ENCODE data around the gene APOA4. TPM values are rescaled to one million over a fixed set of nuclear protein-coding genes. Genes with fewer than 3 reads are reported as not detected.
A peak's percentile ranks its signal among the peaks of the same experiment; 100 is the strongest.

Gene APOA4
- total and polyA plus RNA-seq, 9 of the 15 experiments (the other 6 are each of a cell fraction or from before 2014, with no cell fraction given) = 0.07 TPM; not detected in 8

DNA sequence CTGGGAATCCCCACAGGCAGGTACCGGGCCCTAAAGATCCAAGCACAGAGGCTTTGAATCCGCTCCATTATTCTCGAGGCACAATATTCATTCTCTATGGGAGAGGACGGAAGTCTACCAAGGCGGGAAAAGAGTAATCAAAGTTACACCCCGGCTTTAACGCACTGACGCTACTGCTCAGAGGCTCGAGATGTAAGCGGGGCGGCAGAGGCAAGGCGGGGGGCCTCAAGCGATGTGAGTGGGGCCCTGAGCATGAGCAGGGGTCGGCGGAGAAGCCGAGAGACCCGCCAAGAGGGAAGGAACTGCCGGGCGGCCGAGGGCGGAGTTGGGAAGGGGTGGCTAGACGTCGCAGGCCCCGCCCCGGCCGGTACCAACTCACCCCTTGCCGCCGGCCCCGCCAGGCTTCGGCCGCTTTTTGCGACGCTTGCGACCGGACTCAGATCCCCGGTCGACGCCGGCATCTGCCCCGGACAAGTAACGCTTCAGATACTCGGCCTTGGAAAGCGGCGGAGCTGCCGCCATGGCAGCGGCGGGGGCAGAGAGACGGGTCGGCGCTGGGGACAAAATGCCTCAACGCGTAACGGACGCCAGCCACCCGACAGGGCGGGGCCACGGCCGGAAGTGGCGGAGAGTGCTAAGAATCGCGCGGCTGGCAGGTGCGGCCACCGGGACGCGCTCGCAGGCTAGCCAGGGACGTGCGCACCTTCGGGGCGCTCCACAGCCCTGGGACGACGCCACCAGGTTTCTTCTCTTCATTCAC is 50.5 kb downstream of the APOA4 start, which contains the start of gene BUD13 (continued):
- TF ChIP-seq ZBTB11 (CRISPR knock-in tag; IDR thresholded peaks at IDR 0.05) (peak in 1 of 3 experiments; percentile 73; a peak in 2 of 6 replicates), BDP1 (IDR thresholded peaks at IDR 0.05; ENCODE audit: insufficient read depth, insufficient read length) (no peak), U2AF1 (optimal IDR thresholded peaks at IDR 0.05; ENCODE audit: low read depth, low read length) (peak; percentile 52), ZNF830 (CRISPR knock-in tag; IDR thresholded peaks at IDR 0.05) (no peak), SMAD4 (CRISPR knock-in tag; conservative IDR thresholded peaks at IDR 0.05) (peak; percentile 78), SRSF3 (IDR thresholded peaks at IDR 0.05; ENCODE audit: insufficient read depth, low read length) (no peak), HDAC1 (IDR thresholded peaks at IDR 0.05) (peak in 1 of 2 experiments; percentile 66; a peak in 1 of 4 replicates), EP300 (IDR thresholded peaks at IDR 0.05; ENCODE audit: low read length) (peak; percentile 43; the same call in 1 of the 2 replicates), ZKSCAN3 (CRISPR knock-in tag; IDR thresholded peaks at IDR 0.05) (no peak), NR2C1 (IDR thresholded peaks at IDR 0.05) (no peak), NR2C1 (tag; IDR thresholded peaks at IDR 0.05) (peak; percentile 53; the same call in 1 of the 2 replicates), ZNF695 (CRISPR knock-in tag; IDR thresholded peaks at IDR 0.05) (no peak), TEAD1 (CRISPR knock-in tag; IDR thresholded peaks at IDR 0.05) (no peak), ZNF785 (CRISPR knock-in tag; IDR thresholded peaks at IDR 0.05) (no peak)
- TF ChIP-seq, protein P1, sequence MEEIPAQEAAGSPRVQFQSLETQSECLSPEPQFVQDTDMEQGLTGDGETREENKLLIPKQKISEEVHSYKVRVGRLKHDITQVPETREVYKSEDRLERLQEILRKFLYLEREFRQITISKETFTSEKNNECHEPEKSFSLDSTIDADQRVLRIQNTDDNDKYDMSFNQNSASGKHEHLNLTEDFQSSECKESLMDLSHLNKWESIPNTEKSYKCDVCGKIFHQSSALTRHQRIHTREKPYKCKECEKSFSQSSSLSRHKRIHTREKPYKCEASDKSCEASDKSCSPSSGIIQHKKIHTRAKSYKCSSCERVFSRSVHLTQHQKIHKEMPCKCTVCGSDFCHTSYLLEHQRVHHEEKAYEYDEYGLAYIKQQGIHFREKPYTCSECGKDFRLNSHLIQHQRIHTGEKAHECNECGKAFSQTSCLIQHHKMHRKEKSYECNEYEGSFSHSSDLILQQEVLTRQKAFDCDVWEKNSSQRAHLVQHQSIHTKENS (CRISPR knock-in tag; IDR thresholded peaks at IDR 0.05) = no peak
- TF ChIP-seq, protein P2, sequence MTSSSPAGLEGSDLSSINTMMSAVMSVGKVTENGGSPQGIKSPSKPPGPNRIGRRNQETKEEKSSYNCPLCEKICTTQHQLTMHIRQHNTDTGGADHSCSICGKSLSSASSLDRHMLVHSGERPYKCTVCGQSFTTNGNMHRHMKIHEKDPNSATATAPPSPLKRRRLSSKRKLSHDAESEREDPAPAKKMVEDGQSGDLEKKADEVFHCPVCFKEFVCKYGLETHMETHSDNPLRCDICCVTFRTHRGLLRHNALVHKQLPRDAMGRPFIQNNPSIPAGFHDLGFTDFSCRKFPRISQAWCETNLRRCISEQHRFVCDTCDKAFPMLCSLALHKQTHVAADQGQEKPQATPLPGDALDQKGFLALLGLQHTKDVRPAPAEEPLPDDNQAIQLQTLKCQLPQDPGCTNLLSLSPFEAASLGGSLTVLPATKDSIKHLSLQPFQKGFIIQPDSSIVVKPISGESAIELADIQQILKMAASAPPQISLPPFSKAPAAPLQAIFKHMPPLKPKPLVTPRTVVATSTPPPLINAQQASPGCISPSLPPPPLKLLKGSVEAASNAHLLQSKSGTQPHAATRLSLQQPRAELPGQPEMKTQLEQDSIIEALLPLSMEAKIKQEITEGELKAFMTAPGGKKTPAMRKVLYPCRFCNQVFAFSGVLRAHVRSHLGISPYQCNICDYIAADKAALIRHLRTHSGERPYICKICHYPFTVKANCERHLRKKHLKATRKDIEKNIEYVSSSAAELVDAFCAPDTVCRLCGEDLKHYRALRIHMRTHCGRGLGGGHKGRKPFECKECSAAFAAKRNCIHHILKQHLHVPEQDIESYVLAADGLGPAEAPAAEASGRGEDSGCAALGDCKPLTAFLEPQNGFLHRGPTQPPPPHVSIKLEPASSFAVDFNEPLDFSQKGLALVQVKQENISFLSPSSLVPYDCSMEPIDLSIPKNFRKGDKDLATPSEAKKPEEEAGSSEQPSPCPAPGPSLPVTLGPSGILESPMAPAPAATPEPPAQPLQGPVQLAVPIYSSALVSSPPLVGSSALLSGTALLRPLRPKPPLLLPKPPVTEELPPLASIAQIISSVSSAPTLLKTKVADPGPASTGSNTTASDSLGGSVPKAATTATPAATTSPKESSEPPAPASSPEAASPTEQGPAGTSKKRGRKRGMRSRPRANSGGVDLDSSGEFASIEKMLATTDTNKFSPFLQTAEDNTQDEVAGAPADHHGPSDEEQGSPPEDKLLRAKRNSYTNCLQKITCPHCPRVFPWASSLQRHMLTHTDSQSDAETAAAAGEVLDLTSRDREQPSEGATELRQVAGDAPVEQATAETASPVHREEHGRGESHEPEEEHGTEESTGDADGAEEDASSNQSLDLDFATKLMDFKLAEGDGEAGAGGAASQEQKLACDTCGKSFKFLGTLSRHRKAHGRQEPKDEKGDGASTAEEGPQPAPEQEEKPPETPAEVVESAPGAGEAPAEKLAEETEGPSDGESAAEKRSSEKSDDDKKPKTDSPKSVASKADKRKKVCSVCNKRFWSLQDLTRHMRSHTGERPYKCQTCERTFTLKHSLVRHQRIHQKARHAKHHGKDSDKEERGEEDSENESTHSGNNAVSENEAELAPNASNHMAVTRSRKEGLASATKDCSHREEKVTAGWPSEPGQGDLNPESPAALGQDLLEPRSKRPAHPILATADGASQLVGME (CRISPR knock-in tag; IDR thresholded peaks at IDR 0.05) = no peak
